GM18520 (cell line): Measurements from ENCODE around the gene LARP4.
A peak's percentile ranks its signal among the peaks of the same experiment; 100 is the strongest.
"Not testable (repeated sequence)": the region's sequence is repeated elsewhere in the genome, so short reads cannot be mapped to it uniquely, and the experiment has no call there.

ENCODE experiments used
- ATAC-seq: cut with Tn5 transposase; IDR thresholded peaks from one replicate; pipeline ENCODE4 v1.9.1; 2021; ENCODE audit not compliant: unreplicated experiment

LARP4 gene

GRCh38 chr12:50400638-50401499, at the start of gene LARP4:
Gene LARP4, plus strand, starts transcription at chr12:50400885. Its CDS starts 126 bp downstream, at chr12:50401011.
- peak; percentile 84 for ATAC-seq

DNA sequence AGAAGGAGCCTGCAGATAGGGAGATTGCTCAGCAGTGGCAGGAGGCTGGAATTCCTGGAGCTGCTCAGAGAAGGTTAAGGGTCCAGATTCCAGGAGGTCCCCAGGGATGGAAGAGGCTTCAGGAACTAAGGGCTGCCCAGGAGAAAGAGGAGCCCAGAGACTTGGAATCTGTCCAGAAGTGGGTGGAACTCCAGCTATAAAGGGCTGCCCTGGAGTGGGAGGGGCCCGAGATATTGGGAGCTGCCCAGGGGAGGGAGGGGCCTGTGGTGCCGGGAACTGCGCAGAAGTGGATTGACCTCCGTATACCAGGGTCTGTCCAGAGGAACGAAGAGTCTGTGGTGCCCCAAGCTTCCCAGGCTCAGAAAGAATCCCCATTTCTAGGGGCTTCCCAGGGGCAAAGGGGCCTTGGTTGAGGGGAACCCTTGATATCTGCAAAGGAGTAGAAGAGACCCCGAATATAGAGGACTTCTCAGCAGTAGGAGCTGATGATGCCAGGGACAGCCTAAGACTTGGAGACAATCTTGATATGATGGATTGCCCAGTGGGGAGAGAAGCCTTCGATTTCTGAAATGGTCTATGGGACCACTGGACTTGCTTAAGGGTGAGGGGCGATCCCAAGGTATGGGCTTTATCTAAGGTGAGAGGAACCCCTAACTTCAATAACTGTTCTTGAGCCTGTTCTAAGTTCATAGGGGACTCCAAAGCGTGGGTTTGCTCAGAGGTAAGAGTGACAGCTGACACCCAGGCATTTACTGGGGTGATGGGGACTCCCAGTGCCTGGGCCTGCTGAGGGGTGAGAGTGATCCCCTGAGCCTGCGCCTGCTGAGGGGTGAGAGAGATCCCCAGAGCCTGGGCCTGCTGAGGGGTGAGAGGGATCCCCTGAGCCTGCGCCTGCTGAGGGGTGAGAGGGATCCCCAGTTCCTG, 49.3 kb upstream of the LARP4 start:
- no peak for ATAC-seq

GRCh38 chr12:50353404-50353803, 47.3 kb upstream of the LARP4 start:
- ATAC-seq, result no peak

DNA sequence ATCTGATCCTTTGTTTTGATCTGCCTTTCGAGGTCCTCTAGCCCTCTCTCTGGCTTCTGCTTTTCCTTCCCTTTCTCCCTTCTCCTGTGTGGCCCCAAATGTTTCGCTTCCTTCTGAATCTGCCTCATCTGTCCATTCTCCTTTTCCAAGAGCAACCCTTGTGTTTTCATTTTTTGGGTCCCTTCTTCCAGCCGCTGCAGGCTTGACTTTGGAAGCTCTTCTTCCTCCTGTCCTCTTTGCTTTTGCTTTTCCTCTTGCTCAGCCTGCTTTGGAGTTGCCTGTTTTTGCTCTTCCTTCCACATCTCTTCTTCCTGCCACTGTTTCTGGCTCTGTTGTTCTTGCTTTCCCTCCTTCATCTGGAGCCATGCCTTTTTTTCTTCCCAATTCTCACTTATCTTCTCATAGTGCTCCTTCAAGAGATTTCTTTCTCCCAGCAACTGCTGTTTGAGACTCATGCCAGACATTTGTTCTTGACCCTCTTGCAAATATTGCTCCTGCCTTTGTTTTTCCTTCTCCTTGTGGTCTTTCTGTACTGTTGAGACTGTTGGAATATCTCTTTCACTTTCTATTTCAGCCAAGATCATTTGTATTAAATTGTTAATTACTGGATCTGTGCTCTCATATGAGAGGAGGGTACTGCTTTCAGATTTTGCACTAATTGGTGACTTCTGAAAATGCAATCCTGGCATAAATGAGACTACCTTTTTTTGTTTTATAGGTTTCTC, 46.7 kb upstream of the LARP4 start:
- ATAC-seq, result no peak

DNA sequence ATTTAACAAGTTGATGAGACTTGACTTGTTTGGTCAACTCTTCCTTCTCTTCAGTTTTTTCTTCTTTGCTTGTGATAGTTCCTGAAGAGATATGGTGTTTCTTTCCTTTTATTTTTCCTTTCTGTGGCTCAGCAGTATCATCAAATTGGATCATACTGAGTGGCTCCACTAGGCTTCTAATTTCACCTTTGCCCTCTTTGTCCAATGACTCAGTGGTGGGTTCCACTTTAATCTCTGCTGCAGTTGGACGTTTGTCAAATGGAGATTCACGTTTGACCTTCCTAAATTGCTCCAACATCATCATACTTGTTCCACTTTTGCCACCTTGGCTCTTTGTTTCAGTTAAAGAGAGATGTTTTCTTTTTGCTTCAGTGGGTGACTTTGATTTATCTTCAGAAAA, 45.8 kb upstream of the LARP4 start:
- no peak for ATAC-seq

DNA sequence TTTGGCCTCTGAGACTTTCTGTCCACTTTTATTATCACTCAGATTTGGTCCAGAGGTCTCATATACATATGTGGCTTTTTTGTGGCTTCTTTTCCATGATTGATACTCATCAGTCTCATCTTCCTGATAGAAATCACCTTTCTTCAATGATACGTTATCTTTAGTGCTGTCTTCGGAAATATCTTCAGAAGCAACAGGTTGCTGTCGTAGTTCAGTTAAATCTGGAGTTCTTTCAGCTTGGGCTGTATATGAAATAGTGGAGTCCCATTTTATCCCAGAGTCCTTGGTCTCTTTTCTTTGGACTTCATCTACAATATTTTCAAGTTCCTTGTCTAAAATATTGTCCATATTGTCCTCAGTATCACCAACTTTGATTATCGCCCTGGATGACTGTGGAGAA, 45.3 kb upstream of the LARP4 start:
- ATAC-seq, result no peak

- ATAC-seq, result no peak
Measured at GRCh38 chr12:50362671-50363070, 38.0 kb upstream of the LARP4 start.

- no peak for ATAC-seq
Measured at GRCh38 chr12:50363141-50363540, 37.5 kb upstream of the LARP4 start.

- ATAC-seq, result no peak
Measured at GRCh38 chr12:50365709-50366406, 34.8 kb upstream of the LARP4 start.

DNA sequence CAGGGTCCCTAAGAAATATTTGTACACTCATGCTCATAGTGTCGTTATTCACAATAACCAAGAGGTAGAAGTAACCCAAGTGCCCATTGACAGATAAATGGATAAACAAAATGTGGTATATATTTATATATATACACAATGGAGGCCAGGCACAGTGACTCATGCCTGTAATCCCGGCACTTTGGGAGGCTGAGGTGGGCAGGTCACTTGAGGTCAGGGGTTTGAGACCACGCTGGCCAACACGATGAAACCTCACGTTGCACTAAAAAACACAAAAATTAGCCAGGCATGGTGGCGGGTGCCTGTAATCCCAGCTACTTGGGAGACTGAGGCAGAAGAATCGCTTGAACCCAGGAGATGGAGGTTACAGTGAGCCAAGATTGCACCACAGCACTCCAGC, 30.0 kb upstream of the LARP4 start:
- not testable (repeated sequence) for ATAC-seq

- ATAC-seq, result no peak
Measured at GRCh38 chr12:50375802-50376201, 24.9 kb upstream of the LARP4 start.

DNA sequence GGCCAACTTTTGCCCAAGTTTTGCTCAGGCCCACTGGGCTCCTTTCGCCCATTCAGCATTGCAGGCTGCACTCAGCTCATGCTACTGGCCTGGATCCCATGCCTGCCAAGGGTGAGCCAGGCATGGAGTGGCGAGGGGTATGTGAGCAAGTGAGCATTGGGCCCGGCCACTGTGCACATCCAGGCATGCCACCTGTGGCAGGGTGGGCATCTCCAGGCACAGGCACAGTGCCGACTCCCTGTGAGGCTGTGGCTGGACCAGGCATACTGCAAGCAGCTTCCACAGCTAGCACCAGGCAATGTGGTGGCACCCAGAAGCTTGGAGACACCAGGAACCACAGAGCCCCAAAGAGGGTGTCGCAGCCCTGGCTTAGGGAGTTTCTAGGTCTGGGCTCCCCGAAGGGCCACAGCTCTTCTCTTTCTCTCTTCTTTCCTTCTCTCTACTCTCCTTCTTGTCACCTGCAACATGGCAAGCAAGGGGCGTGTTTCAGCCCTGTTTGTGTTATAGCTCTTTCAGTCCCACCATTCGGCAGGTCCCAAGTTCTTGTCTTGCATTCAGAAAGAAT, 19.8 kb upstream of the LARP4 start:
- ATAC-seq, result no peak

GRCh38 chr12:50387487-50387886, 13.2 kb upstream of the LARP4 start:
- ATAC-seq, result no peak

GRCh38 chr12:50387972-50388478, 12.7 kb upstream of the LARP4 start:
- no peak for ATAC-seq

DNA sequence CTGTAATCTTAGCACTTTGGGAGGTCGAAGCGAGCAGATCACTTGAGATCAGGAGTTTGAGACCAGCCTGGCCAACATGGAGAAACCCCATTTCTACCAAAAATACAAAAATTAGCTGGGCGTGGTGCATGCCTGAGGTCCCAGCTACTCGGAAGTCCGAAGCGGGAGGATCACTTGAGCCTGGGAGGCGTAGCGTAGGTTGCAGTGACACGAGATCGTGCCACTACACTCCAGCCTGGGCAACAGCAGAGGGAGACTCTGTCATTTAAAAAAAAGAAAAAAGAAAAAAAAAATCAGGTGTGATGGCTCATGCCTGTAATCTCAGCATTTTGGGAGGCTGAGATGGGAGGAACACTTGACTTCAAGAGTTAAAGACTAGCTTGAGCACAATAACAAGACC, 11.9 kb upstream of the LARP4 start:
- ATAC-seq, result not testable (repeated sequence)

GRCh38 chr12:50390316-50390741, 10.4 kb upstream of the LARP4 start:
- ATAC-seq, result no peak

DNA sequence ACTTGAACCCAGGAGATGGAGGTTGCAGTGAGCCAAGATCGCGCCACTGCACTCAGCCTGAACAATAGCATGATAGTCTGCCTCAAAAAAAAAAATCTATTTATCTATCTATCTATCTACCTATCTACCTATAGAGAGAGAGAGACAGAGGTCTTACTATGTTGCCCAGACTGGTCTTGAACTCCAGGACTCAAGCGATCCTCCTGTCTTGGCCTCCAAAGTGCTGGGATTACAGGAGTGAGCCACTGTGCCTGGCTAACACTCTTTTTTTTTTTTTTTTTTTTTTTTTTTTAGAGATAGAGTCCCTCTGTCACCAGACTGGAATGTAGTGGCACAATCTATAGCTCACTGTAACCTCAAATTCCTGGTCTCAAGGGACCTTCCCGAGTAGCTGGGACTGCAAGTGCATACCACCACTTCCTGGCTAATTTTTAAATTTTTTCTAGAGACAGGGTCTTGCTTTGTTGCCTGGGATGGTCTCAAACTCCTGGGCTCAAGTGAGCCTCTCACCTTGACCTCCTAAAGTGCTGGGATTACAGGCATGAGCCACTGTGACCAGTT, 6.1 kb upstream of the LARP4 start:
- ATAC-seq, result no peak

DNA sequence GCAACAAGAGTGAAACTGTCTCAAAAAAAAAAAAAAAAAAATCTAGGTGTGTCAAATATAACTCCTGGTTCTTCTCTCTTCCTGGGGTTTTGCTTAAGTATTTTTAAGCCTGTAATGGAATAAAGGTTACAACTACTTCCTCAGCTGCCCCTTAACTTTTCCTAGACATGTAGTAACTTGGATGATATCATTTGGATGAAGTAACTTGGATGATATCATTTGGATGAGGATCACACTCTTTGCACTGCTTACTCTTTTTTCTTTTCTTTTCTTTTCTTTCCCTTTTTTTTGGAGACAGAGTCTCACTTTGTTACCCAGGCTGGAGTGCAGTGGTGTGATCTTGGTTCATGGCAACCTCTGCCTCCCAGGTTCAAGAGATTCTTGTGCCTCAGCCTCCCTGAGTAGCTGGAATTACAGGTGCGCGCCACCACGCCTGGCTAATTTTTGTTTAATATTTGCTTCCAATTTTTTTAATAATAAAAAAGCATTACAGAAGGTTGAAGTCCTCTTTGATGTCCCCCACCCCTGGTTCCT, 3.5 kb upstream of the LARP4 start:
- ATAC-seq, result no peak

DNA sequence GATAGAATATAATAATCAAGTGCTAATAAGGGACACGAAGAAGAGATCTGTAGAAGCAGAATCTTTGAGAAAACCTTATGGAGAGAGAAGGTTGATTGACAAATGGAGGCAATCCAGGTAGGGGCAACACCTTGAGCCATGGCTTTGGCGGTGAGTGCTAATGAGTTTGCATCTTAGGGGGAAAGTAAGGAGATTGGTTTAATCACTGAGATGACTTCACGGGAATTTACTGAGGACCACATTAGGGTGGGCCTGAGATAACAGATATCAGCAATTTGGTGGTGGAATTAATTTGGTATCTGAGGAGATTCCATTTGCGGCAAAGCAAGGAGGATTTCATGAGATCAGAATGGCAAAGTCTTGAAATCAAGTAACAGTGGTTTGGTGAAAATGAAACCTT, 1.8 kb upstream of the LARP4 start:
- no peak for ATAC-seq
